Epithelial cell of esophagus (primary cell): ENCODE results near the gene NAIF1.
"Not testable (repeated sequence)": the region's sequence is repeated elsewhere in the genome, so short reads cannot be mapped to it uniquely, and the experiment has no call there.

Experiments
- DNase-seq: peaks from one replicate; pipeline ENCODE4 v3.0.0; 2010; ENCODE audit warnings: low read depth
- H3K4me3 ChIP-seq: 2 replicates; pipeline ENCODE4 v1.5.1; 2011; ENCODE audit warnings: mild to moderate bottlenecking, low read length, control low read depth
- CTCF ChIP-seq: IDR thresholded peaks from 2 replicates; pipeline ENCODE4 v1.5.1; 2011; ENCODE audit warnings: low read depth, mild to moderate bottlenecking, low read length, control low read depth, inconsistent platforms; ENCODE audit not compliant: insufficient read depth; ENCODE audit errors: missing control alignments

The NAIF1 gene

GRCh38 chr9:128054087-128054486 lies 13.0 kb downstream of the NAIF1 start:
- DNase-seq = no peak
- H3K4me3 ChIP-seq = no peak overlapping the region
- TF ChIP-seq CTCF = no peak

GRCh38 chr9:128053560-128053959 lies 13.6 kb downstream of the NAIF1 start:
- H3K4me3 ChIP-seq = no peak overlapping the region
- no peak for TF ChIP-seq CTCF
- no peak for DNase-seq

GRCh38 chr9:128051932-128052709 lies 15.0 kb downstream of the NAIF1 start:
- no peak for TF ChIP-seq CTCF
- peak; percentile 63 for DNase-seq
- no peak overlapping the region for H3K4me3 ChIP-seq

- no peak overlapping the region for H3K4me3 ChIP-seq
- TF ChIP-seq CTCF = no peak
- no peak for DNase-seq
These were observed 17.3 kb downstream of the NAIF1 start for GRCh38 chr9:128049843-128050242.

GRCh38 chr9:128048663-128049062 lies 18.5 kb downstream of the NAIF1 start:
- no peak for DNase-seq
- no peak for TF ChIP-seq CTCF
- no peak overlapping the region for H3K4me3 ChIP-seq

GRCh38 chr9:128047231-128047630 lies 19.9 kb downstream of the NAIF1 start:
- DNase-seq = no peak
- TF ChIP-seq CTCF = no peak
- H3K4me3 ChIP-seq = no peak overlapping the region

GRCh38 chr9:128045831-128046230 lies 21.3 kb downstream of the NAIF1 start:
- TF ChIP-seq CTCF = no peak
- no peak for DNase-seq
- H3K4me3 ChIP-seq = no peak overlapping the region

- DNase-seq = not testable (repeated sequence)
These were observed 21.7 kb downstream of the NAIF1 start for GRCh38 chr9:128045409-128045808.

More at GRCh38 chr9:128045409-128045808, 21.7 kb downstream of the NAIF1 start:
- not testable (repeated sequence) for H3K4me3 ChIP-seq
